HCT116 (cell line): ENCODE measurements around the gene CD99. TPM values are rescaled to one million over a fixed set of nuclear protein-coding genes. Genes with fewer than 3 reads are reported as not detected.

ENCODE experiments used
- ATAC-seq: fragments of 200-7000 bp; cut with Tn5 transposase; 2 replicates; pipeline ENCODE4 v1.9.1; 2020; ENCODE audit warnings: mild to moderate bottlenecking, moderate library complexity
- BruUV-seq: library from RNA; stranded (reverse); fragments of 400-500 nt; replicated peaks from 2 replicates; lab custom pipeline; 2021; lab: Mats Ljungman, UMichigan
- CTCF ChIA-PET: fragments of 300-600 bp; sonication (Branson Sonifier 250); formaldehyde crosslinking; loops from one replicate; lab custom pipeline; 2021; ENCODE audit warnings: antibody characterized with exemption; lab: Charles Lee
- POLR2A ChIA-PET: fragments of 300-600, 350-600 bp; sonication (Branson Sonifier 250); formaldehyde crosslinking; loops from one replicate; lab custom pipeline; 2021; ENCODE audit warnings: antibody characterized with exemption; lab: Charles Lee
- RAD21 ChIA-PET, 2 experiments: fragments of 300-600 bp; sonication (Branson Sonifier 250); formaldehyde crosslinking; loops; one replicate each; lab custom pipeline; 2023; ENCODE audit warnings: low total read pairs in 2 of 2; ENCODE audit not compliant: uncharacterized antibody in 2 of 2, unreplicated experiment in 2 of 2, low non-redundant PET in 1 of 2; lab: Charles Lee
- DNase-seq: peaks from one replicate; pipeline ENCODE4 v3.0.0-alpha.2; 2010; ENCODE audit warnings: low read depth, low spot score
- H2AFZ ChIP-seq: fragments of 200-600 bp; shearing (Covaris generic), sonication (generic); 2 replicates; pipeline ENCODE4 v1.6.1; 2017; ENCODE audit warnings: low read depth, mixed run types, mixed read lengths, antibody characterized with exemption, low read length; ENCODE audit not compliant: poor library complexity, severe bottlenecking
- H3K27ac ChIP-seq: 2 replicates; pipeline ENCODE4 v1.5.1; 2012; ENCODE audit warnings: low read depth, low read length
- H3K27me3 ChIP-seq: fragments of 200-600 bp; sonication (generic); 2 replicates; pipeline ENCODE4 v1.6.1; 2016; ENCODE audit warnings: mixed run types, low read length, mixed read lengths; ENCODE audit not compliant: insufficient read depth
- H3K36me3 ChIP-seq, 2 experiments: fragments of 200-500 bp in 1 of 2; fragments of 200-600 bp in 1 of 2; sonication (Bioruptor generic) in 1 of 2; sonication (generic) in 1 of 2; 2 replicates each; pipeline versions ENCODE4 v1.5.1 to v1.6.1; 2014 to 2016; ENCODE audit warnings: low read length in 2 of 2, inconsistent platforms in 1 of 2, mixed read lengths in 1 of 2, mixed run types in 1 of 2; ENCODE audit not compliant: insufficient read depth in 2 of 2, control insufficient read depth in 1 of 2
- H3K4me1 ChIP-seq, 2 experiments: fragments of 200-600 bp in 1 of 2; sonication (generic) in 1 of 2; 2 replicates each; pipeline versions ENCODE4 v1.5.1 to v1.6.1; 2012 to 2017; ENCODE audit warnings: low read length in 2 of 2, inconsistent platforms in 1 of 2, mild to moderate bottlenecking in 1 of 2, mixed read lengths in 1 of 2, mixed run types in 1 of 2, moderate library complexity in 1 of 2; ENCODE audit not compliant: insufficient read depth in 2 of 2, control insufficient read depth in 1 of 2
- H3K4me2 ChIP-seq: fragments of 200-600 bp; sonication (generic); 2 replicates; pipeline ENCODE4 v1.6.1; 2017; ENCODE audit warnings: mixed run types, low read length, mixed read lengths
- H3K4me3 ChIP-seq, 2 experiments: fragments of 200-600 bp in 1 of 2; sonication (generic) in 1 of 2; replicated peaks in 1 of 2; 2 replicates each; pipeline ENCODE4 v1.5.1; 2011 to 2016; ENCODE audit warnings: low read length in 2 of 2, control low read depth in 1 of 2, low read depth in 1 of 2, mild to moderate bottlenecking in 1 of 2, mixed read lengths in 1 of 2, mixed run types in 1 of 2
- H3K79me2 ChIP-seq: fragments of 200-600 bp; sonication (generic); 2 replicates; pipeline ENCODE4 v1.6.1; 2017; ENCODE audit warnings: mild to moderate bottlenecking, mixed run types, low read length, moderate library complexity, mixed read lengths; ENCODE audit not compliant: insufficient read depth
- H3K9ac ChIP-seq: fragments of 200-600 bp; sonication (generic); 2 replicates; pipeline ENCODE4 v1.6.1; 2016; ENCODE audit warnings: low read length, mixed read lengths
- H3K9me2 ChIP-seq: fragments of 200-600 bp; sonication (generic), shearing (Covaris generic); 2 replicates; pipeline ENCODE4 v1.6.1; 2017; ENCODE audit warnings: mixed run types, mild to moderate bottlenecking, moderate library complexity; ENCODE audit not compliant: insufficient read depth
- H3K9me3 ChIP-seq, 2 experiments: fragments of 200-500 bp in 1 of 2; fragments of 200-600 bp in 1 of 2; sonication (Bioruptor generic) in 1 of 2; sonication (generic) in 1 of 2; 2 replicates each; pipeline ENCODE4 v1.6.1; 2014 to 2017; ENCODE audit warnings: low read length in 2 of 2, mixed read lengths in 2 of 2, inconsistent platforms in 1 of 2, low read depth in 1 of 2, mild to moderate bottlenecking in 1 of 2, mixed run types in 1 of 2, moderate library complexity in 1 of 2; ENCODE audit not compliant: control insufficient read depth in 1 of 2, insufficient read depth in 1 of 2
- H4K20me1 ChIP-seq: fragments of 200-600 bp; sonication (generic), shearing (Covaris generic); 2 replicates; pipeline ENCODE4 v1.6.1; 2017; ENCODE audit warnings: mixed run types, mild to moderate bottlenecking, moderate library complexity; ENCODE audit not compliant: insufficient read depth
- ATF3 ChIP-seq: IDR thresholded peaks from 2 replicates; pipeline ENCODE4 v1.6.1; 2012
- CBX3 ChIP-seq: IDR thresholded peaks from 2 replicates; pipeline ENCODE4 v1.6.1; 2012; ENCODE audit warnings: low read depth
- CEBPB ChIP-seq: IDR thresholded peaks from 2 replicates; pipeline ENCODE4 v1.6.1; 2012; ENCODE audit warnings: low read depth
- CTCF ChIP-seq, 3 experiments: fragments of 200-600 bp in 1 of 3; sonication (generic) in 1 of 3; IDR thresholded peaks in 2 of 3; conservative IDR thresholded peaks in 1 of 3; 2 replicates each; pipeline ENCODE4 v1.5.1; 2012 to 2017; ENCODE audit warnings: low read depth in 2 of 3, low read length in 2 of 3, antibody characterized with exemption in 1 of 3, borderline replicate concordance in 1 of 3, control low read depth in 1 of 3, mild to moderate bottlenecking in 1 of 3, mixed read lengths in 1 of 3, mixed run types in 1 of 3, moderate library complexity in 1 of 3; ENCODE audit not compliant: insufficient read depth in 1 of 3
- EGR1 ChIP-seq: IDR thresholded peaks from 2 replicates; pipeline ENCODE4 v1.6.1; 2012; ENCODE audit warnings: low read depth
- ELF1 ChIP-seq: IDR thresholded peaks from 2 replicates; pipeline ENCODE4 v1.6.1; 2012; ENCODE audit warnings: low read depth, borderline replicate concordance
- EZH2 ChIP-seq: fragments of 200-600 bp; sonication (generic); IDR thresholded peaks from 2 replicates; pipeline ENCODE4 v1.6.1; 2017; ENCODE audit warnings: antibody characterized with exemption, mixed run types
- EZH2phosphoT487 ChIP-seq: fragments of 200-600 bp; IDR thresholded peaks from 2 replicates; pipeline ENCODE4 v1.6.1; 2018; ENCODE audit warnings: antibody characterized with exemption, borderline replicate concordance
- FOSL1 ChIP-seq: IDR thresholded peaks from 2 replicates; pipeline ENCODE4 v1.6.1; 2012; ENCODE audit warnings: low read depth
- JUND ChIP-seq: IDR thresholded peaks from 2 replicates; pipeline ENCODE4 v1.6.1; 2012
- POLR2AphosphoS5 ChIP-seq: IDR thresholded peaks from 2 replicates; pipeline ENCODE4 v1.6.1; 2011; ENCODE audit warnings: mild to moderate bottlenecking, low read depth, low read length, moderate library complexity
- REST ChIP-seq: IDR thresholded peaks from 2 replicates; pipeline ENCODE4 v1.6.1; 2012; ENCODE audit warnings: low read depth
- SP1 ChIP-seq: IDR thresholded peaks from 2 replicates; pipeline ENCODE4 v1.6.1; 2012; ENCODE audit warnings: low read depth
- SRF ChIP-seq: IDR thresholded peaks from 2 replicates; pipeline ENCODE4 v1.6.1; 2012; ENCODE audit warnings: low read depth
- TCF7L2 ChIP-seq: IDR thresholded peaks from 2 replicates; pipeline ENCODE4 v1.7.0; 2011; ENCODE audit warnings: borderline replicate concordance, inconsistent platforms; ENCODE audit not compliant: insufficient read depth, insufficient read length; ENCODE audit errors: extremely low read depth
- ZBTB33 ChIP-seq: IDR thresholded peaks from 2 replicates; pipeline ENCODE4 v1.6.1; 2011; ENCODE audit warnings: mild to moderate bottlenecking, low read length, moderate library complexity; ENCODE audit not compliant: insufficient replicate concordance; ENCODE audit errors: extremely low read depth
- ZNF274 ChIP-seq: fragments of 200-500 bp; sonication (Bioruptor generic); IDR thresholded peaks from 2 replicates; pipeline ENCODE4 v1.6.1; 2014; ENCODE audit warnings: mild to moderate bottlenecking, low read depth, low read length, inconsistent platforms
- intact Hi-C: fragments of 100-400 bp; cut with micrococcal nuclease; formaldehyde crosslinking; loops from 2 replicates; pipeline ENCODE4 v1.10.0; 2022
- total RNA-seq: library from RNA; stranded (reverse); gene quantifications from one replicate; pipeline ENCODE4 v1.2.1, GENCODE V29; 2021; ENCODE audit not compliant: unreplicated experiment

Gene CD99
- total RNA-seq, 1 experiment from 2014 or later, result 59.6 TPM

- no peak for ATAC-seq
- RAD21 ChIA-PET, result no interaction called here
Measured at GRCh38 chrX:2682565-2683177, 8.4 kb upstream of the CD99 start.

More at GRCh38 chrX:2682565-2683177, 8.4 kb upstream of the CD99 start:
- H3K36me3 ChIP-seq, result no peaks in the 10 kb centered on the region
- no peak overlapping the region for H3K27ac ChIP-seq
- intact Hi-C loops, result no loop called here
- H3K79me2 ChIP-seq, result no peaks in the 10 kb centered on the region
- no peak overlapping the region for H3K4me3 ChIP-seq
- no peak for DNase-seq
- H3K27me3 ChIP-seq, result no peaks in the 10 kb centered on the region
- H4K20me1 ChIP-seq, result no peaks in the 10 kb centered on the region
- H3K9me3 ChIP-seq, result no peaks in the 10 kb centered on the region
- no peak overlapping the region for H3K4me2 ChIP-seq
- no peaks in the 10 kb centered on the region for H3K9me2 ChIP-seq
- no peak for TF ChIP-seq REST
- TF ChIP-seq ZBTB33, result no peak
- no peak for TF ChIP-seq EZH2
- TF ChIP-seq TCF7L2, result no peak
- TF ChIP-seq FOSL1, result no peak
- no peak for TF ChIP-seq SP1
- no peak for TF ChIP-seq EGR1
- no peak for TF ChIP-seq ELF1
- TF ChIP-seq SRF, result no peak
- TF ChIP-seq ZNF274, result no peak
- no peak for TF ChIP-seq EZH2phosphoT487
- no peak for TF ChIP-seq CEBPB
- no peak for TF ChIP-seq CBX3
- no peak for TF ChIP-seq CTCF (IDR thresholded peaks at IDR 0.05 in 2 of 3, conservative IDR thresholded peaks at IDR 0.05 in 1 of 3; ENCODE audit: borderline replicate concordance in 1 of 3, insufficient read depth in 1 of 3, low read depth in 2 of 3, low read length in 2 of 3)
- no peak for TF ChIP-seq JUND
- TF ChIP-seq POLR2AphosphoS5, result no peak
- no peak for TF ChIP-seq ATF3
- ChIA-PET CTCF (no interaction called here), POLR2A (no interaction called here)
- BruUV-seq, result no TSS peak
- H3K9ac ChIP-seq, result no peak overlapping the region
- H3K4me1 ChIP-seq, result peaks cover 0 to 6% of the 10 kb centered on the region in 2 experiments; a peak in 2 of 4 replicates
- no peak overlapping the region for H2AFZ ChIP-seq
